KMS-11 (cell line): ENCODE data around the gene HAUS3.

Experiments used
- H2AFZ ChIP-seq: fragments of 200-600 bp; sonication (generic); 2 replicates; pipeline ENCODE4 v1.6.1; 2016; ENCODE audit warnings: antibody characterized with exemption, mixed run types, low read depth
- H3K27ac ChIP-seq: fragments of 200-600 bp; sonication (generic); 2 replicates; pipeline ENCODE4 v1.6.1; 2016; ENCODE audit warnings: mild to moderate bottlenecking, mixed run types
- H3K27me3 ChIP-seq: fragments of 200-600 bp; sonication (generic); 2 replicates; pipeline ENCODE4 v1.6.1; 2017; ENCODE audit warnings: mild to moderate bottlenecking, low read depth, mixed run types, moderate library complexity; ENCODE audit not compliant: insufficient read depth
- H3K36me3 ChIP-seq: fragments of 200-600 bp; sonication (generic); 2 replicates; pipeline ENCODE4 v1.6.1; 2017; ENCODE audit warnings: mild to moderate bottlenecking, mixed run types; ENCODE audit not compliant: insufficient read depth
- H3K4me1 ChIP-seq: fragments of 200-600 bp; sonication (generic); 2 replicates; pipeline ENCODE4 v1.6.1; 2016; ENCODE audit warnings: mild to moderate bottlenecking, low read depth, mixed run types; ENCODE audit not compliant: poor library complexity, severe bottlenecking
- H3K4me2 ChIP-seq: fragments of 200-600 bp; sonication (generic); 2 replicates; pipeline ENCODE4 v1.7.0; 2016; ENCODE audit warnings: mild to moderate bottlenecking, mixed run types
- H3K4me3 ChIP-seq: fragments of 200-600 bp; sonication (generic); IDR thresholded peaks from 2 replicates; pipeline ENCODE4 v1.6.1; 2017; ENCODE audit warnings: low read depth, low read length, mixed read lengths; ENCODE audit not compliant: insufficient read depth
- H3K79me2 ChIP-seq: fragments of 200-600 bp; sonication (generic); 2 replicates; pipeline ENCODE4 v1.6.1; 2016; ENCODE audit warnings: low read depth, mixed run types; ENCODE audit not compliant: insufficient read depth
- H3K9ac ChIP-seq: fragments of 200-600 bp; sonication (generic); 2 replicates; pipeline ENCODE4 v1.6.1; 2016; ENCODE audit warnings: mild to moderate bottlenecking, mixed run types
- H4K20me1 ChIP-seq: fragments of 200-600 bp; sonication (generic); 2 replicates; pipeline ENCODE4 v1.6.1; 2016; ENCODE audit warnings: mild to moderate bottlenecking, mixed run types; ENCODE audit not compliant: insufficient read depth
- CTCF ChIP-seq: fragments of 200-600 bp; sonication (generic); conservative IDR thresholded peaks from 2 replicates; pipeline ENCODE4 v1.6.1; 2017; ENCODE audit warnings: low read depth, mild to moderate bottlenecking, antibody characterized with exemption, low read length, moderate library complexity, mixed read lengths

Gene HAUS3

GRCh38 chr4:2266181-2266580, 24.3 kb upstream of the HAUS3 start:
- H3K4me1 ChIP-seq: no peaks in the 10 kb centered on the region
- no peak overlapping the region for H3K27ac ChIP-seq
- no peaks in the 10 kb centered on the region for H3K36me3 ChIP-seq

GRCh38 chr4:2265113-2266110, 23.5 kb upstream of the HAUS3 start:
- Histone ChIP-seq H3K27ac (no peak overlapping the region), H3K36me3 (no peaks in the 10 kb centered on the region), H3K4me2 (no peak overlapping the region), H3K4me1 (no peaks in the 10 kb centered on the region), H3K9ac (no peak overlapping the region), H3K4me3 (no peak overlapping the region), H3K79me2 (no peaks in the 10 kb centered on the region), H3K27me3 (no peaks in the 10 kb centered on the region), H4K20me1 (no peaks in the 10 kb centered on the region), H2AFZ (no peak overlapping the region)
- no peak for TF ChIP-seq CTCF

More at GRCh38 chr4:2266181-2266580, 24.3 kb upstream of the HAUS3 start:
- H3K4me2 ChIP-seq: no peak overlapping the region
- no peaks in the 10 kb centered on the region for H4K20me1 ChIP-seq
- no peak for TF ChIP-seq CTCF
- H3K4me3 ChIP-seq: no peak overlapping the region
- H3K9ac ChIP-seq: no peak overlapping the region
- no peak overlapping the region for H2AFZ ChIP-seq
- no peaks in the 10 kb centered on the region for H3K79me2 ChIP-seq
- H3K27me3 ChIP-seq: no peaks in the 10 kb centered on the region

GRCh38 chr4:2264481-2265041, 22.6 kb upstream of the HAUS3 start:
- no peaks in the 10 kb centered on the region for H3K4me1 ChIP-seq
- TF ChIP-seq CTCF: no peak
- H3K27me3 ChIP-seq: no peaks in the 10 kb centered on the region
- H3K27ac ChIP-seq: no peak overlapping the region
- H4K20me1 ChIP-seq: no peaks in the 10 kb centered on the region
- H3K36me3 ChIP-seq: no peaks in the 10 kb centered on the region
- H3K79me2 ChIP-seq: no peaks in the 10 kb centered on the region
- H3K4me2 ChIP-seq: no peak overlapping the region
- H3K9ac ChIP-seq: no peak overlapping the region
- no peak overlapping the region for H3K4me3 ChIP-seq
- no peak overlapping the region for H2AFZ ChIP-seq

- no peak overlapping the region for H3K4me3 ChIP-seq
- H3K36me3 ChIP-seq: no peaks in the 10 kb centered on the region
- no peak overlapping the region for H3K9ac ChIP-seq
- H4K20me1 ChIP-seq: no peaks in the 10 kb centered on the region
- H3K27ac ChIP-seq: no peak overlapping the region
- no peak overlapping the region for H2AFZ ChIP-seq
- TF ChIP-seq CTCF: no peak
- H3K4me2 ChIP-seq: no peak overlapping the region
- H3K4me1 ChIP-seq: no peaks in the 10 kb centered on the region
- H3K27me3 ChIP-seq: no peaks in the 10 kb centered on the region
- no peaks in the 10 kb centered on the region for H3K79me2 ChIP-seq
Observed at GRCh38 chr4:2263926-2264321, 22.0 kb upstream of the HAUS3 start.
